Suprapubic skin (tissue), 4 donors: Measurements from ENCODE around the gene FKBP6. TPM values are rescaled to one million over a fixed set of nuclear protein-coding genes. Genes with fewer than 3 reads are reported as not detected.
"Not testable (repeated sequence)": the region's sequence is repeated elsewhere in the genome, so short reads cannot be mapped to it uniquely, and the experiment has no call there.

Experiments
- DNase-seq, 2 donors: peaks; one replicate each; pipeline ENCODE4 v3.0.0-alpha.2; 2019; ENCODE audit warnings: low spot score in 2 of 2
- H3K27ac ChIP-seq: fragments of 200-600 bp; sonication (generic); one replicate; pipeline ENCODE4 v1.5.1; 2019
- H3K27me3 ChIP-seq: fragments of 200-600 bp; sonication (generic); one replicate; pipeline ENCODE4 v1.5.1; 2019
- H3K36me3 ChIP-seq: fragments of 200-600 bp; sonication (generic); one replicate; pipeline ENCODE4 v1.5.1; 2019
- H3K4me1 ChIP-seq: fragments of 200-600 bp; sonication (generic); one replicate; pipeline ENCODE4 v1.5.1; 2019
- H3K4me3 ChIP-seq: fragments of 200-600 bp; sonication (generic); one replicate; pipeline ENCODE4 v1.5.1; 2019; ENCODE audit warnings: mild to moderate bottlenecking
- H3K9me3 ChIP-seq: fragments of 200-600 bp; sonication (generic); one replicate; pipeline ENCODE4 v1.5.1; 2019
- CTCF ChIP-seq, 2 donors: fragments of 200-600 bp in 1 of 2; fragments of 450-650 bp in 1 of 2; sonication (generic) in 1 of 2; IDR thresholded peaks; one replicate each; pipeline ENCODE4 v1.5.1; 2016 to 2019; ENCODE audit warnings: antibody characterized with exemption in 2 of 2, mild to moderate bottlenecking in 1 of 2, moderate library complexity in 1 of 2
- EP300 ChIP-seq: sonication (generic); formaldehyde crosslinking; IDR thresholded peaks from one replicate; pipeline ENCODE4 v1.6.1; 2017; ENCODE audit warnings: antibody characterized with exemption
- POLR2A ChIP-seq, 2 donors: fragments of 450-650 bp; IDR thresholded peaks; one replicate each; pipeline ENCODE4 v1.6.1; 2017; ENCODE audit warnings: antibody characterized with exemption in 2 of 2, mild to moderate bottlenecking in 2 of 2, moderate library complexity in 2 of 2
- POLR2AphosphoS5 ChIP-seq, 3 donors: sonication (generic); formaldehyde crosslinking; IDR thresholded peaks; one replicate each; pipeline ENCODE4 v1.6.1; 2017; ENCODE audit warnings: antibody characterized with exemption in 3 of 3
- WGBS: methylation state at CpG from one replicate; pipeline ENCODE4 v1.1.5; 2018; 5-methylcytosine and 5-hydroxymethylcytosine counted together
- total RNA-seq, 4 donors: library from RNA; depleted of rRNA; stranded (reverse); fragments of >200 nt; gene quantifications; one replicate each; pipeline ENCODE4 v1.1.0, GENCODE V29; 2016

Gene FKBP6
- total RNA-seq, 4 donors from 2014 or later, result not detected

- no peak overlapping the region for H3K4me3 ChIP-seq
- H3K27ac ChIP-seq, result no peak overlapping the region
- DNase-seq, result no peak
- 65% methylated on average over 4 of the region's 4 CpGs for WGBS
- H3K27me3 ChIP-seq, result no peaks in the 10 kb centered on the region
- H3K36me3 ChIP-seq, result no peaks in the 10 kb centered on the region
- peaks cover 7% of the 10 kb centered on the region for H3K4me1 ChIP-seq
- no peaks in the 10 kb centered on the region for H3K9me3 ChIP-seq
- no peak for TF ChIP-seq CTCF (IDR thresholded peaks at IDR 0.05)
- TF ChIP-seq EP300, result no peak
- no peak for TF ChIP-seq POLR2AphosphoS5 (IDR thresholded peaks at IDR 0.05)
- TF ChIP-seq POLR2A (IDR thresholded peaks at IDR 0.05), result no peak
Measured at GRCh38 chr7:73313521-73313906, 14.4 kb upstream of the FKBP6 start.

GRCh38 chr7:73314271-73314670 is 13.7 kb upstream of the FKBP6 start:
- no peak overlapping the region for H3K4me3 ChIP-seq
- H3K27me3 ChIP-seq, result no peaks in the 10 kb centered on the region
- H3K36me3 ChIP-seq, result no peaks in the 10 kb centered on the region
- TF ChIP-seq POLR2A (IDR thresholded peaks at IDR 0.05) (no peak), EP300 (no peak), POLR2AphosphoS5 (IDR thresholded peaks at IDR 0.05) (no peak), CTCF (IDR thresholded peaks at IDR 0.05) (no peak)
- no peak overlapping the region for H3K27ac ChIP-seq
- no peaks in the 10 kb centered on the region for H3K9me3 ChIP-seq
- H3K4me1 ChIP-seq, result peaks cover 2% of the 10 kb centered on the region
- no peak for DNase-seq
- 82% methylated on average over 4 of the region's 5 CpGs for WGBS

GRCh38 chr7:73316521-73316920 is 11.4 kb upstream of the FKBP6 start:
- 86% methylated on average over 9 of the region's 9 CpGs for WGBS
- TF ChIP-seq POLR2AphosphoS5 (IDR thresholded peaks at IDR 0.05) (no peak), EP300 (no peak), POLR2A (IDR thresholded peaks at IDR 0.05) (no peak), CTCF (IDR thresholded peaks at IDR 0.05) (no peak)
- H3K9me3 ChIP-seq, result no peaks in the 10 kb centered on the region

GRCh38 chr7:73318656-73319204 is 9.2 kb upstream of the FKBP6 start:
- not testable (repeated sequence) for H3K4me3 ChIP-seq, DNase-seq, H3K27ac ChIP-seq, H3K27me3 ChIP-seq, H3K36me3 ChIP-seq, H3K4me1 ChIP-seq, H3K9me3 ChIP-seq
- 90% methylated on average over 2 of the region's 18 CpGs for WGBS

More at GRCh38 chr7:73316521-73316920, 11.4 kb upstream of the FKBP6 start:
- H3K36me3 ChIP-seq, result no peaks in the 10 kb centered on the region
- H3K27me3 ChIP-seq, result no peaks in the 10 kb centered on the region
- no peak overlapping the region for H3K27ac ChIP-seq
- DNase-seq, result no peak
- H3K4me1 ChIP-seq, result no peaks in the 10 kb centered on the region
- H3K4me3 ChIP-seq, result no peak overlapping the region

- not testable (repeated sequence) for H3K27me3 ChIP-seq, H3K9me3 ChIP-seq, H3K4me1 ChIP-seq, H3K27ac ChIP-seq, DNase-seq, H3K4me3 ChIP-seq, H3K36me3 ChIP-seq
- 88% methylated on average over 4 of the region's 9 CpGs for WGBS
Measured at GRCh38 chr7:73319541-73319940, 8.4 kb upstream of the FKBP6 start.

- 73% methylated on average over 9 of the region's 9 CpGs for WGBS
- not testable (repeated sequence) for H3K36me3 ChIP-seq, H3K27ac ChIP-seq, DNase-seq, H3K27me3 ChIP-seq, H3K4me1 ChIP-seq, H3K4me3 ChIP-seq, H3K9me3 ChIP-seq
Measured at GRCh38 chr7:73320009-73320408, 8.0 kb upstream of the FKBP6 start.

- 73% methylated on average over 5 of the region's 5 CpGs for WGBS
- H3K36me3 ChIP-seq, result not testable (repeated sequence)
Measured at GRCh38 chr7:73323434-73324080, 4.4 kb upstream of the FKBP6 start.

More at GRCh38 chr7:73323434-73324080, 4.4 kb upstream of the FKBP6 start:
- H3K4me3 ChIP-seq, H3K4me1 ChIP-seq, H3K27me3 ChIP-seq, H3K27ac ChIP-seq, DNase-seq, H3K9me3 ChIP-seq: not testable (repeated sequence)
